ENCODE data around the gene AP5Z1. TPM values are rescaled to one million over a fixed set of nuclear protein-coding genes. Genes with fewer than 3 reads are reported as not detected.

The AP5Z1 gene
- polyA plus RNA-seq, 1 of the 3 experiments (the other 2 are of a cell fraction): 29.5 TPM

- no peak overlapping the region for H3K27ac ChIP-seq (ENCODE audit: low read depth in 2 of 2, low read length in 1 of 2)
- no peak overlapping the region for H3K9ac ChIP-seq
- H3K9me3 ChIP-seq: no peaks in the 10 kb centered on the region
- no peak overlapping the region for H3K4me3 ChIP-seq (ENCODE audit: low read depth in 2 of 2, low read length in 1 of 2)
- H3K79me2 ChIP-seq (ENCODE audit: insufficient read depth): no peaks in the 10 kb centered on the region
- no peaks in the 10 kb centered on the region for H3K9me2 ChIP-seq
- DNase-seq: no peak
- WGBS (ENCODE audit: low lambda C conversion rate): 95% methylated on average over 23 of the region's 27 CpGs
- H3K36me3 ChIP-seq (replicated peaks in 1 of 2; ENCODE audit: control insufficient read depth in 1 of 2, insufficient read depth in 2 of 2, low read length in 1 of 2): peaks cover 26 to 79% of the 10 kb centered on the region in 2 experiments
- TF ChIP-seq MXI1 (IDR thresholded peaks at IDR 0.05; ENCODE audit: low read depth, low read length) (no peak), FOSL2 (IDR thresholded peaks at IDR 0.05; ENCODE audit: borderline replicate concordance, low read depth) (no peak), CHD2 (IDR thresholded peaks at IDR 0.05; ENCODE audit: low read length, partially characterized antibody) (no peak), MEF2A (IDR thresholded peaks at IDR 0.05; ENCODE audit: borderline replicate concordance, low read depth) (no peak), POLR2AphosphoS5 (IDR thresholded peaks at IDR 0.05; ENCODE audit: low read depth, low read length) (no peak), SIN3A (IDR thresholded peaks at IDR 0.05; ENCODE audit: borderline replicate concordance, low read depth, low read length) (no peak), RAD21 (IDR thresholded peaks at IDR 0.05; ENCODE audit: low read length) (no peak), TEAD4 (IDR thresholded peaks at IDR 0.05; ENCODE audit: borderline replicate concordance, insufficient read depth) (no peak), YY1 (IDR thresholded peaks at IDR 0.05; ENCODE audit: low read depth) (no peak), GABPA (IDR thresholded peaks at IDR 0.05; ENCODE audit: low read depth) (no peak), NFIC (IDR thresholded peaks at IDR 0.05; ENCODE audit: borderline replicate concordance) (no peak), EP300 (IDR thresholded peaks at IDR 0.05; ENCODE audit: borderline replicate concordance in 1 of 2, low read depth in 1 of 2, low read length in 1 of 2) (no peak), CTCF (IDR thresholded peaks at IDR 0.05) (no peak)
- TF ChIP-seq, protein P1, sequence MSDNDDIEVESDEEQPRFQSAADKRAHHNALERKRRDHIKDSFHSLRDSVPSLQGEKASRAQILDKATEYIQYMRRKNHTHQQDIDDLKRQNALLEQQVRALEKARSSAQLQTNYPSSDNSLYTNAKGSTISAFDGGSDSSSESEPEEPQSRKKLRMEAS (IDR thresholded peaks at IDR 0.05; ENCODE audit: low read depth): no peak
- TF ChIP-seq, protein P2, sequence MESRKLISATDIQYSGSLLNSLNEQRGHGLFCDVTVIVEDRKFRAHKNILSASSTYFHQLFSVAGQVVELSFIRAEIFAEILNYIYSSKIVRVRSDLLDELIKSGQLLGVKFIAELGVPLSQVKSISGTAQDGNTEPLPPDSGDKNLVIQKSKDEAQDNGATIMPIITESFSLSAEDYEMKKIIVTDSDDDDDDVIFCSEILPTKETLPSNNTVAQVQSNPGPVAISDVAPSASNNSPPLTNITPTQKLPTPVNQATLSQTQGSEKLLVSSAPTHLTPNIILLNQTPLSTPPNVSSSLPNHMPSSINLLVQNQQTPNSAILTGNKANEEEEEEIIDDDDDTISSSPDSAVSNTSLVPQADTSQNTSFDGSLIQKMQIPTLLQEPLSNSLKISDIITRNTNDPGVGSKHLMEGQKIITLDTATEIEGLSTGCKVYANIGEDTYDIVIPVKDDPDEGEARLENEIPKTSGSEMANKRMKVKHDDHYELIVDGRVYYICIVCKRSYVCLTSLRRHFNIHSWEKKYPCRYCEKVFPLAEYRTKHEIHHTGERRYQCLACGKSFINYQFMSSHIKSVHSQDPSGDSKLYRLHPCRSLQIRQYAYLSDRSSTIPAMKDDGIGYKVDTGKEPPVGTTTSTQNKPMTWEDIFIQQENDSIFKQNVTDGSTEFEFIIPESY (IDR thresholded peaks at IDR 0.05; ENCODE audit: borderline replicate concordance, low read depth): no peak
- TF ChIP-seq, protein P3, sequence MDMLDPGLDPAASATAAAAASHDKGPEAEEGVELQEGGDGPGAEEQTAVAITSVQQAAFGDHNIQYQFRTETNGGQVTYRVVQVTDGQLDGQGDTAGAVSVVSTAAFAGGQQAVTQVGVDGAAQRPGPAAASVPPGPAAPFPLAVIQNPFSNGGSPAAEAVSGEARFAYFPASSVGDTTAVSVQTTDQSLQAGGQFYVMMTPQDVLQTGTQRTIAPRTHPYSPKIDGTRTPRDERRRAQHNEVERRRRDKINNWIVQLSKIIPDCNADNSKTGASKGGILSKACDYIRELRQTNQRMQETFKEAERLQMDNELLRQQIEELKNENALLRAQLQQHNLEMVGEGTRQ (IDR thresholded peaks at IDR 0.05; ENCODE audit: borderline replicate concordance, low read depth, low read length): no peak
- no peaks in the 10 kb centered on the region for H4K20me1 ChIP-seq (ENCODE audit: insufficient read depth)
- H3F3A ChIP-seq (replicated peaks; ENCODE audit: insufficient read depth): no peaks in the 10 kb centered on the region
- H3K4me2 ChIP-seq: no peak overlapping the region
- POLR2A ChIA-PET: interaction anchor here (1.6 to 1.8 kb wide), 2 partner anchors 10 to 13 kb away, joined by 6 to 9 read pairs; partner anchors contain the start of gene AP5Z1
- CTCF ChIA-PET: interaction anchor here (0.6 to 9.2 kb wide), 4 partner anchors 10 to 1849 kb away, joined by 3 to 63 read pairs (median 18); partner anchors contain the start of genes AP5Z1 and RADIL
- H3K4me1 ChIP-seq (ENCODE audit: control insufficient read depth in 1 of 2, insufficient read depth in 2 of 2, low read depth in 1 of 2, low read length in 1 of 2): no peaks in the 10 kb centered on the region
- no peak overlapping the region for H2AFZ ChIP-seq (ENCODE audit: low read depth)
- no peaks in the 10 kb centered on the region for H3K27me3 ChIP-seq (ENCODE audit: insufficient read depth)
These were observed 13.3 kb downstream of the AP5Z1 start for GRCh38 chr7:4788627-4789189.

Data from SK-N-SH (cell line).